Measurements from ENCODE around the gene AHDC1.
"Not testable (repeated sequence)": the region's sequence is repeated elsewhere in the genome, so short reads cannot be mapped to it uniquely, and the experiment has no call there.

AHDC1 gene

DNA sequence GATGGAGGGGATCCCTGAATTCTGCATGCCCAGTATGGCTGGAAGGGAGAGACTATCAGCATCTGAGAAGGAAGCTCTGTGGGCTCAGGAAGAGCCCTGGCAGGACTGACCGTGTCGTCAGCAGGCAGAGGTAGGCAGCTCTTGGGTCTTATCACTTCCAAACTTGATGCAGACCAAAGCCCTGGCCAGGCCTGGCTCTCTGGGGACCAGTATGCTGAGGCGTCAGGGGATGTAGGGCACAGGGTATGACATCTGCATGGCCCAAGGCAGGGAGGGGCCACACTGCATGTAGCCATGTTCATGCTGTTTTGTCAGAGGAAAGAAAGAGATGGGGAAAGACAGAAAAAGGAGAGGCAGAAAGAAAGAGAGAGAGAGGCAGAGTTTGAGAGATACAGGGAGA, 24.8 kb upstream of the AHDC1 start:
- H3K27me3 Mint-ChIP-seq (ENCODE audit: low read depth): peaks cover 26% of the 10 kb centered on the region
- peak overlapping the region in 1 of 3 experiments; percentile 6 for H3K27ac Mint-ChIP-seq
- no peak overlapping the region for H3K4me3 Mint-ChIP-seq
- H3K36me3 Mint-ChIP-seq (ENCODE audit: low read depth): no peaks in the 10 kb centered on the region
- no peaks in the 10 kb centered on the region for H3K9me3 Mint-ChIP-seq
- H3K4me1 Mint-ChIP-seq: peaks cover 19% of the 10 kb centered on the region
- TF ChIP-seq, protein P1, sequence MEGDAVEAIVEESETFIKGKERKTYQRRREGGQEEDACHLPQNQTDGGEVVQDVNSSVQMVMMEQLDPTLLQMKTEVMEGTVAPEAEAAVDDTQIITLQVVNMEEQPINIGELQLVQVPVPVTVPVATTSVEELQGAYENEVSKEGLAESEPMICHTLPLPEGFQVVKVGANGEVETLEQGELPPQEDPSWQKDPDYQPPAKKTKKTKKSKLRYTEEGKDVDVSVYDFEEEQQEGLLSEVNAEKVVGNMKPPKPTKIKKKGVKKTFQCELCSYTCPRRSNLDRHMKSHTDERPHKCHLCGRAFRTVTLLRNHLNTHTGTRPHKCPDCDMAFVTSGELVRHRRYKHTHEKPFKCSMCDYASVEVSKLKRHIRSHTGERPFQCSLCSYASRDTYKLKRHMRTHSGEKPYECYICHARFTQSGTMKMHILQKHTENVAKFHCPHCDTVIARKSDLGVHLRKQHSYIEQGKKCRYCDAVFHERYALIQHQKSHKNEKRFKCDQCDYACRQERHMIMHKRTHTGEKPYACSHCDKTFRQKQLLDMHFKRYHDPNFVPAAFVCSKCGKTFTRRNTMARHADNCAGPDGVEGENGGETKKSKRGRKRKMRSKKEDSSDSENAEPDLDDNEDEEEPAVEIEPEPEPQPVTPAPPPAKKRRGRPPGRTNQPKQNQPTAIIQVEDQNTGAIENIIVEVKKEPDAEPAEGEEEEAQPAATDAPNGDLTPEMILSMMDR (IDR thresholded peaks at IDR 0.05; ENCODE audit: unreplicated experiment in 3 of 3): no peak

DNA sequence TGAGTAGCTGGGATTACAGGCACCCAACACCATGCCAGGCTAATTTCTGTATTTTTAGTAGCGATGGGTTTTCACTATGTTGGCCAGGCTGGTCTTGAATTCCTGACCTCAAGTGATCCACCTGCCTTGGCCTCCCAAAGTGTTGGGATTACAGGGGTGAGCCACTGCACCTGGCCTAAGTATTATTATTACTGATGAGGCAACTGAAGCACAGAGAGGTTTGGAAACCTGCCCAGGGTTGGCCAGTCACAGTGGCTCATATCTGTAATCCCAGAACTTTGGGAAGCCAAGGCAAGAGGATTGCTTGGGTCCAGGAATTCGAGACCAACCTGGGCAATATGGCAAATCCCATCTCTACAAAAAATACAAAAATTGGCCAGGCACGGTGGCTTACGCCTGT, 23.8 kb upstream of the AHDC1 start:
- Mint-ChIP-seq H3K4me1 (peaks cover 19% of the 10 kb centered on the region), H3K27me3 (ENCODE audit: low read depth) (peaks cover 18% of the 10 kb centered on the region)
- H3K4me3 Mint-ChIP-seq; H3K9me3 Mint-ChIP-seq; H3K27ac Mint-ChIP-seq; H3K36me3 Mint-ChIP-seq (ENCODE audit: low read depth): not testable (repeated sequence)

GRCh38 chr1:27627061-27627460, 23.1 kb upstream of the AHDC1 start:
- H3K4me1 Mint-ChIP-seq: peaks cover 19% of the 10 kb centered on the region

DNA sequence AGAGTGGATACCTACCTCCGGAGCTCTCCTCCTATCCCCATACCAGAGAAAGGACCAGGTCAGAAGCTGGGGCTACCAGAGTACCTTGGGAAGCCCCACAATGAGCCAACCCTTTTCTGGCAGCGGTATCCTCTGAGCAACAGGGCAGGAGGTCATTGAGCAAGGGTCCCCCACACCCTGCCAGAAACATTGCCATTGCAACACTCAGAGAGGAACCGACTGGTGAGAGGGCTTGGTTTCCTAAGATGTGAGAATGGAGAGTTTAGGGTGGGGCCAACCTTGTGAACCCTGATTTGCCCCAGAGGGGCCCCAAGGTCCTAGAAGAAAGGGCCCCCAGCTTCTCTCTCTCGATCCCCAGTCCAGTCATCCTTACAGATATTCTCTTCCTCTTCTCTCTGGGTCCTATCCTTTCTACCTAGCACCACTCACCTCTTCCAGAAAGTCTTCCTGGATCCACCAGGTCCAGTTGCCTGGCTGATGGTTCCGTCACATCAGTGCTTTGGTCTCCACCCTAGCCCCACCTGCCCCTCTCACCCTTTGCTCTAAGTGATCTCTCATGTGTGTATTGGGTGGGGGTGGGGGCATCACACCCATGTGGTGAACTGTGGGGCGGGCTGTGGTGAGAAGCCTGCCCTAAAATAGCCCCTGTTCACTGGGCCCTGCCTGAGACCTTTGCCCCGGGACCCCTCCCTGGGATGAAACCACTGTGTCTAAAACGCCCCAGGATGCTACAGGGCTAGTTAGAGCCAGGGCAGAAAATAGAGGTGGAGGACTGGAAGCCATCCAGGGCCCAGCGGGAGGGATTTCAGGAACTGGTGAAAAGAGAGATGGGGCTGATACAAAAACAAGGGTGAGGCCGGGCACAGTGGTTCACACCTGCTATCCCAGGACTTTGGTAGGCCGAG, 22.3 kb upstream of the AHDC1 start:
- no peaks in the 10 kb centered on the region for H3K9me3 Mint-ChIP-seq
- no peak overlapping the region for H3K4me3 Mint-ChIP-seq
- H3K27me3 Mint-ChIP-seq (ENCODE audit: low read depth): peaks cover 10% of the 10 kb centered on the region
- TF ChIP-seq, protein P1 (IDR thresholded peaks at IDR 0.05; ENCODE audit: unreplicated experiment in 3 of 3): no peak
- no peak overlapping the region for H3K27ac Mint-ChIP-seq
- H3K36me3 Mint-ChIP-seq (ENCODE audit: low read depth): no peaks in the 10 kb centered on the region
- H3K4me1 Mint-ChIP-seq: peaks cover 15% of the 10 kb centered on the region

More at GRCh38 chr1:27627061-27627460, 23.1 kb upstream of the AHDC1 start:
- Mint-ChIP-seq H3K27me3 (ENCODE audit: low read depth) (peaks cover 11% of the 10 kb centered on the region), H3K4me3 (no peak overlapping the region), H3K27ac (no peak overlapping the region), H3K36me3 (ENCODE audit: low read depth) (no peaks in the 10 kb centered on the region), H3K9me3 (no peaks in the 10 kb centered on the region)
- TF ChIP-seq, protein P1 (IDR thresholded peaks at IDR 0.05; ENCODE audit: unreplicated experiment in 3 of 3): no peak

GRCh38 chr1:27624467-27625178, 20.7 kb upstream of the AHDC1 start:
- no peaks in the 10 kb centered on the region for H3K9me3 Mint-ChIP-seq
- no peak overlapping the region for H3K4me3 Mint-ChIP-seq
- no peaks in the 10 kb centered on the region for H3K36me3 Mint-ChIP-seq (ENCODE audit: low read depth)
- H3K4me1 Mint-ChIP-seq: peaks cover 10% of the 10 kb centered on the region
- H3K27ac Mint-ChIP-seq: no peak overlapping the region
- TF ChIP-seq, protein P1 (IDR thresholded peaks at IDR 0.05; ENCODE audit: unreplicated experiment in 3 of 3): no peak
- no peaks in the 10 kb centered on the region for H3K27me3 Mint-ChIP-seq (ENCODE audit: low read depth)

GRCh38 chr1:27623327-27624212, 19.6 kb upstream of the AHDC1 start:
- TF ChIP-seq, protein P1 (IDR thresholded peaks at IDR 0.05; ENCODE audit: unreplicated experiment in 3 of 3): no peak
- H3K36me3 Mint-ChIP-seq (ENCODE audit: low read depth): no peaks in the 10 kb centered on the region
- no peak overlapping the region for H3K27ac Mint-ChIP-seq
- no peaks in the 10 kb centered on the region for H3K27me3 Mint-ChIP-seq (ENCODE audit: low read depth)
- H3K9me3 Mint-ChIP-seq: no peaks in the 10 kb centered on the region
- H3K4me3 Mint-ChIP-seq: no peak overlapping the region
- H3K4me1 Mint-ChIP-seq: peaks cover under 1% of the 10 kb centered on the region
